HepG2 (cell line): ENCODE results near the gene GPR15. TPM values are rescaled to one million over a fixed set of nuclear protein-coding genes. Genes with fewer than 3 reads are reported as not detected.

Experiments
- CBX5 ChIP-seq: sonication (generic); formaldehyde crosslinking; IDR thresholded peaks from 2 replicates; pipeline ENCODE4 v1.4.0; 2020; ENCODE audit warnings: missing genetic modification reagents, borderline replicate concordance
- FOXP1 ChIP-seq, 2 experiments: fragments of 450-650 bp in 1 of 2; IDR thresholded peaks; 2 replicates each; pipeline ENCODE4 v1.6.1; 2017 to 2018; ENCODE audit warnings: antibody characterized with exemption in 1 of 2
- GMEB2 ChIP-seq: IDR thresholded peaks from 2 replicates; pipeline ENCODE4 v1.6.1; 2016; ENCODE audit warnings: missing biosample characterization, missing genetic modification reagents, low read depth
- HOXA3 ChIP-seq: sonication (generic); formaldehyde crosslinking; IDR thresholded peaks from 2 replicates; pipeline ENCODE4 v1.5.0; 2020; ENCODE audit warnings: missing genetic modification reagents
- IRX3 ChIP-seq: sonication (generic); formaldehyde crosslinking; IDR thresholded peaks from 2 replicates; pipeline ENCODE4 v1.8.1; 2023; ENCODE audit warnings: mild to moderate bottlenecking, low read depth, missing genetic modification reagents, borderline replicate concordance
- KDM5B ChIP-seq: sonication (generic); formaldehyde crosslinking; IDR thresholded peaks from 2 replicates; pipeline ENCODE4 v1.4.0; 2020; ENCODE audit warnings: missing genetic modification reagents, mild to moderate bottlenecking, borderline replicate concordance
- MTERF4 ChIP-seq: sonication (generic); formaldehyde crosslinking; IDR thresholded peaks from 2 replicates; pipeline ENCODE4 v1.8.0; 2023; ENCODE audit warnings: mild to moderate bottlenecking, missing genetic modification reagents
- NFIC ChIP-seq: IDR thresholded peaks from 2 replicates; pipeline ENCODE4 v1.6.1; 2012; ENCODE audit warnings: mild to moderate bottlenecking, low read length, inconsistent platforms
- NR2F2 ChIP-seq: IDR thresholded peaks from 2 replicates; pipeline ENCODE4 v1.6.1; 2012; ENCODE audit warnings: low read depth, inconsistent platforms, borderline replicate concordance
- ZBTB1 ChIP-seq: sonication (generic); formaldehyde crosslinking; IDR thresholded peaks from 2 replicates; pipeline ENCODE4 v1.4.0; 2020; ENCODE audit warnings: missing genetic modification reagents, borderline replicate concordance
- ZNF761 ChIP-seq: sonication (generic); formaldehyde crosslinking; conservative IDR thresholded peaks from 2 replicates; pipeline ENCODE4 v1.4.0; 2020; ENCODE audit warnings: mild to moderate bottlenecking, missing genetic modification reagents
- ZNF780A ChIP-seq: sonication (generic); formaldehyde crosslinking; IDR thresholded peaks from 2 replicates; pipeline ENCODE4 v1.8.0; 2022; ENCODE audit warnings: mild to moderate bottlenecking, missing genetic modification reagents, moderate library complexity
- polyA plus RNA-seq, 8 experiments: library from polyadenylated mRNA; depleted of rRNA in 3 of 8; stranded (reverse) in 7 of 8; unstranded in 1 of 8; fragments of >200 nt; fragmentation: Illumina TruSeq in 4 of 8; extraction: Trizol in 4 of 8; gene quantifications; 2 replicates each; pipeline versions ENCODE4 v1.2.1 to v1.2.3, GENCODE V29; 2011 to 2016; ENCODE audit warnings: low read depth in 4 of 8, missing spikeins in 1 of 8, mixed read lengths in 1 of 8; ENCODE audit not compliant: insufficient read depth in 1 of 8
- total RNA-seq, 5 experiments: library from RNA; depleted of rRNA; stranded (reverse); fragments of >200 nt; fragmentation: Illumina TruSeq; extraction: Trizol; gene quantifications; 2 replicates each; pipeline ENCODE4 v1.2.3, GENCODE V29; 2016; ENCODE audit warnings: low read depth in 1 of 5
- TF ChIP-seq, protein P1 (sequence below): sonication (generic); formaldehyde crosslinking; IDR thresholded peaks from 2 replicates; pipeline ENCODE4 v1.5.0; 2020; ENCODE audit warnings: mild to moderate bottlenecking, missing genetic modification reagents, borderline replicate concordance
- TF ChIP-seq, protein P2 (sequence below): IDR thresholded peaks from 2 replicates; pipeline ENCODE4 v1.6.1; 2012; ENCODE audit warnings: low read depth, low read length, improper control_type of control experiment
- TF ChIP-seq, protein P3 (sequence below): sonication (generic); formaldehyde crosslinking; IDR thresholded peaks from 2 replicates; pipeline ENCODE4 v1.4.0; 2020; ENCODE audit warnings: mild to moderate bottlenecking, missing genetic modification reagents, borderline replicate concordance

The GPR15 gene
- total and polyA plus RNA-seq, 2 of the 13 experiments (the other 11 are each of a cell fraction or from before 2014, with no cell fraction given) = not detected

DNA sequence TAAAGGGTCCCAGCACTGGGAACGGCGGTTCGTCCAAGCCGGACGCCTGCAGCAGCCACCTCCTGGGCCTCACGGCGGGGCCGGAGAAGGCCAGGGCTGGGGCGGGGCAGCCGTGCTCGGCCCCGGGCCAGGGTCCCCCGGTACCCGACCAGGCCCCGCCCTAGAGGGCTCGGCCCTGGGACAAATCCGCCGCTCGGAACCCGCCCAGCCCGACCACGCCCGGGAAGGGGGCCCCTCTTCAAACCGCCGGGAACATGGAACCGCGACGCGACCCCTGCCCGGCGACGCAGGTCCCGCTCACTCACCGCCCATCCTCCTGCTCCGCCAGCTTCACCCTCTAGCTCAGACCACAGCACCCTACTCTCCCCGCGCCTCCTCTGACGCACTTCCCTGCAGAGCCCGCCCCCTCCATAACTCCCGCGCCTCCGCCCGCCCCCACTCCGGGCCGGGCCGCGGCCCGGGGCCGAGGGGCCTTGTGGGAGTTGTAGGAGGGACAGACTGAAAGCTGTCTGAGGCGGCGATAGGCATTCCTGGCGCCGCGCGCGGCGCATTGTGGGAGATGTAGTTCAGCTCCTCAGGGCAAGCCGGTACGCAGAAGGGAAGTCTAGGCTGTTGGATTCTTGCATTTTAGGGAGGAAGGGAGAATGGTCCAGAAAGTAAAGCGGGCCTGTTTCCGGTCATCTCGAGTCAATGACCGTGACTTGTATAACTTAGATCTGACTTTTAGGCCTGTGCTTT is 9.1 kb upstream of the GPR15 start, which contains the start of gene CLDND1 (continued):
- TF ChIP-seq, protein P1, sequence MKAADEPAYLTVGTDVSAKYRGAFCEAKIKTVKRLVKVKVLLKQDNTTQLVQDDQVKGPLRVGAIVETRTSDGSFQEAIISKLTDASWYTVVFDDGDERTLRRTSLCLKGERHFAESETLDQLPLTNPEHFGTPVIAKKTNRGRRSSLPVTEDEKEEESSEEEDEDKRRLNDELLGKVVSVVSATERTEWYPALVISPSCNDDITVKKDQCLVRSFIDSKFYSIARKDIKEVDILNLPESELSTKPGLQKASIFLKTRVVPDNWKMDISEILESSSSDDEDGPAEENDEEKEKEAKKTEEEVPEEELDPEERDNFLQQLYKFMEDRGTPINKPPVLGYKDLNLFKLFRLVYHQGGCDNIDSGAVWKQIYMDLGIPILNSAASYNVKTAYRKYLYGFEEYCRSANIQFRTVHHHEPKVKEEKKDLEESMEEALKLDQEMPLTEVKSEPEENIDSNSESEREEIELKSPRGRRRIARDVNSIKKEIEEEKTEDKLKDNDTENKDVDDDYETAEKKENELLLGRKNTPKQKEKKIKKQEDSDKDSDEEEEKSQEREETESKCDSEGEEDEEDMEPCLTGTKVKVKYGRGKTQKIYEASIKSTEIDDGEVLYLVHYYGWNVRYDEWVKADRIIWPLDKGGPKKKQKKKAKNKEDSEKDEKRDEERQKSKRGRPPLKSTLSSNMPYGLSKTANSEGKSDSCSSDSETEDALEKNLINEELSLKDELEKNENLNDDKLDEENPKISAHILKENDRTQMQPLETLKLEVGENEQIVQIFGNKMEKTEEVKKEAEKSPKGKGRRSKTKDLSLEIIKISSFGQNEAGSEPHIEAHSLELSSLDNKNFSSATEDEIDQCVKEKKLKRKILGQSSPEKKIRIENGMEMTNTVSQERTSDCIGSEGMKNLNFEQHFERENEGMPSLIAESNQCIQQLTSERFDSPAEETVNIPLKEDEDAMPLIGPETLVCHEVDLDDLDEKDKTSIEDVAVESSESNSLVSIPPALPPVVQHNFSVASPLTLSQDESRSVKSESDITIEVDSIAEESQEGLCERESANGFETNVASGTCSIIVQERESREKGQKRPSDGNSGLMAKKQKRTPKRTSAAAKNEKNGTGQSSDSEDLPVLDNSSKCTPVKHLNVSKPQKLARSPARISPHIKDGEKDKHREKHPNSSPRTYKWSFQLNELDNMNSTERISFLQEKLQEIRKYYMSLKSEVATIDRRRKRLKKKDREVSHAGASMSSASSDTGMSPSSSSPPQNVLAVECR (CRISPR knock-in tag) = peak; percentile 64; the same call in 1 of the 2 replicates
- no peak for TF ChIP-seq FOXP1 (IDR thresholded peaks at IDR 0.05)
- no peak for TF ChIP-seq FOXP1 (CRISPR knock-in tag; IDR thresholded peaks at IDR 0.05)
- no peak for TF ChIP-seq IRX3 (CRISPR knock-in tag)
- TF ChIP-seq KDM5B (CRISPR knock-in tag) = peak; percentile 32; the same call in 1 of the 2 replicates
- TF ChIP-seq ZNF780A (CRISPR knock-in tag) = no peak
- TF ChIP-seq GMEB2 (CRISPR knock-in tag) = peak; percentile 56; the same call in 1 of the 2 replicates
- TF ChIP-seq CBX5 (CRISPR knock-in tag) = no peak
- TF ChIP-seq MTERF4 = no peak
- TF ChIP-seq NFIC = no peak
- TF ChIP-seq ZNF761 (CRISPR knock-in tag) = no peak
- TF ChIP-seq HOXA3 = peak; percentile 61
- TF ChIP-seq NR2F2 = no peak
- TF ChIP-seq, protein P2, sequence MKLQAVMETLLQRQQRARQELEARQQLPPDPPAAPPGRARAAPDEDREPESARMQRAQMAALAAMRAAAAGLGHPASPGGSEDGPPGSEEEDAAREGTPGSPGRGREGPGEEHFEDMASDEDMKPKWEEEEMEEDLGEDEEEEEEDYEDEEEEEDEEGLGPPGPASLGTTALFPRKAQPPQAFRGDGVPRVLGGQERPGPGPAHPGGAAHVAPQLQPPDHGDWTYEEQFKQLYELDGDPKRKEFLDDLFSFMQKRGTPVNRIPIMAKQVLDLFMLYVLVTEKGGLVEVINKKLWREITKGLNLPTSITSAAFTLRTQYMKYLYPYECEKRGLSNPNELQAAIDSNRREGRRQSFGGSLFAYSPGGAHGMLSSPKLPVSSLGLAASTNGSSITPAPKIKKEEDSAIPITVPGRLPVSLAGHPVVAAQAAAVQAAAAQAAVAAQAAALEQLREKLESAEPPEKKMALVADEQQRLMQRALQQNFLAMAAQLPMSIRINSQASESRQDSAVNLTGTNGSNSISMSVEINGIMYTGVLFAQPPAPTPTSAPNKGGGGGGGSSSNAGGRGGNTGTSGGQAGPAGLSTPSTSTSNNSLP = no peak
- TF ChIP-seq, protein P3, sequence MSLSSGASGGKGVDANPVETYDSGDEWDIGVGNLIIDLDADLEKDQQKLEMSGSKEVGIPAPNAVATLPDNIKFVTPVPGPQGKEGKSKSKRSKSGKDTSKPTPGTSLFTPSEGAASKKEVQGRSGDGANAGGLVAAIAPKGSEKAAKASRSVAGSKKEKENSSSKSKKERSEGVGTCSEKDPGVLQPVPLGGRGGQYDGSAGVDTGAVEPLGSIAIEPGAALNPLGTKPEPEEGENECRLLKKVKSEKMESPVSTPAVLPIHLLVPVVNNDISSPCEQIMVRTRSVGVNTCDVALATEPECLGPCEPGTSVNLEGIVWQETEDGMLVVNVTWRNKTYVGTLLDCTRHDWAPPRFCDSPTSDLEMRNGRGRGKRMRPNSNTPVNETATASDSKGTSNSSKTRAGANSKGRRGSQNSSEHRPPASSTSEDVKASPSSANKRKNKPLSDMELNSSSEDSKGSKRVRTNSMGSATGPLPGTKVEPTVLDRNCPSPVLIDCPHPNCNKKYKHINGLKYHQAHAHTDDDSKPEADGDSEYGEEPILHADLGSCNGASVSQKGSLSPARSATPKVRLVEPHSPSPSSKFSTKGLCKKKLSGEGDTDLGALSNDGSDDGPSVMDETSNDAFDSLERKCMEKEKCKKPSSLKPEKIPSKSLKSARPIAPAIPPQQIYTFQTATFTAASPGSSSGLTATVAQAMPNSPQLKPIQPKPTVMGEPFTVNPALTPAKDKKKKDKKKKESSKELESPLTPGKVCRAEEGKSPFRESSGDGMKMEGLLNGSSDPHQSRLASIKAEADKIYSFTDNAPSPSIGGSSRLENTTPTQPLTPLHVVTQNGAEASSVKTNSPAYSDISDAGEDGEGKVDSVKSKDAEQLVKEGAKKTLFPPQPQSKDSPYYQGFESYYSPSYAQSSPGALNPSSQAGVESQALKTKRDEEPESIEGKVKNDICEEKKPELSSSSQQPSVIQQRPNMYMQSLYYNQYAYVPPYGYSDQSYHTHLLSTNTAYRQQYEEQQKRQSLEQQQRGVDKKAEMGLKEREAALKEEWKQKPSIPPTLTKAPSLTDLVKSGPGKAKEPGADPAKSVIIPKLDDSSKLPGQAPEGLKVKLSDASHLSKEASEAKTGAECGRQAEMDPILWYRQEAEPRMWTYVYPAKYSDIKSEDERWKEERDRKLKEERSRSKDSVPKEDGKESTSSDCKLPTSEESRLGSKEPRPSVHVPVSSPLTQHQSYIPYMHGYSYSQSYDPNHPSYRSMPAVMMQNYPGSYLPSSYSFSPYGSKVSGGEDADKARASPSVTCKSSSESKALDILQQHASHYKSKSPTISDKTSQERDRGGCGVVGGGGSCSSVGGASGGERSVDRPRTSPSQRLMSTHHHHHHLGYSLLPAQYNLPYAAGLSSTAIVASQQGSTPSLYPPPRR (CRISPR knock-in tag) = no peak
- no peak for TF ChIP-seq ZBTB1 (CRISPR knock-in tag)
